ENCODE results near the gene UNC13D.

DNA sequence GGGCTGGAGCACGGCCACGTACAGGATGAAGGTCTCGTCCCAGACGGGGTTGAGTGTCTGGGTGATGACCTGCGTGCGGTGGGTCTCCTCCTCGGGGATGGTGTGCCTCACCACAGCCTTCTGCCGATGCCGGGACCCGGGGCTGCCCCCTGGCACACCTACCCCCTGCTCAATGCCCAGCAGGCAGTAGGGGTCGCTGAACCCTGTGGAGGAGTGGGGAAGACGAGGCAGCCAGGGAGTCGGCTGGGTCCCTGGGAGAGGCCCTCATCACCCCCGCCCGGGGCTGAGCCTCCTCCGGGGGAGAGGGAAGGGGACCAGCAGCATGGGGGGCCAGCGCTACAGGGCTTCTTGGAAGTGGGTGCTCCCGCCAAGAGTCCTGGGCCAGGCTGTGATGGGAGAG is 1.8 kb downstream of the UNC13D start:
- TF ChIP-seq, protein P1, sequence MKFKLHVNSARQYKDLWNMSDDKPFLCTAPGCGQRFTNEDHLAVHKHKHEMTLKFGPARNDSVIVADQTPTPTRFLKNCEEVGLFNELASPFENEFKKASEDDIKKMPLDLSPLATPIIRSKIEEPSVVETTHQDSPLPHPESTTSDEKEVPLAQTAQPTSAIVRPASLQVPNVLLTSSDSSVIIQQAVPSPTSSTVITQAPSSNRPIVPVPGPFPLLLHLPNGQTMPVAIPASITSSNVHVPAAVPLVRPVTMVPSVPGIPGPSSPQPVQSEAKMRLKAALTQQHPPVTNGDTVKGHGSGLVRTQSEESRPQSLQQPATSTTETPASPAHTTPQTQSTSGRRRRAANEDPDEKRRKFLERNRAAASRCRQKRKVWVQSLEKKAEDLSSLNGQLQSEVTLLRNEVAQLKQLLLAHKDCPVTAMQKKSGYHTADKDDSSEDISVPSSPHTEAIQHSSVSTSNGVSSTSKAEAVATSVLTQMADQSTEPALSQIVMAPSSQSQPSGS (tag by site-specific recombination; IDR thresholded peaks at IDR 0.05; ENCODE audit: low read depth): no peak
- no peak for TF ChIP-seq ZNF416 (tag by site-specific recombination; IDR thresholded peaks at IDR 0.05)
- TF ChIP-seq BCL11A (tag by site-specific recombination; IDR thresholded peaks at IDR 0.05; ENCODE audit: low read depth): no peak
- TF ChIP-seq, protein P2, sequence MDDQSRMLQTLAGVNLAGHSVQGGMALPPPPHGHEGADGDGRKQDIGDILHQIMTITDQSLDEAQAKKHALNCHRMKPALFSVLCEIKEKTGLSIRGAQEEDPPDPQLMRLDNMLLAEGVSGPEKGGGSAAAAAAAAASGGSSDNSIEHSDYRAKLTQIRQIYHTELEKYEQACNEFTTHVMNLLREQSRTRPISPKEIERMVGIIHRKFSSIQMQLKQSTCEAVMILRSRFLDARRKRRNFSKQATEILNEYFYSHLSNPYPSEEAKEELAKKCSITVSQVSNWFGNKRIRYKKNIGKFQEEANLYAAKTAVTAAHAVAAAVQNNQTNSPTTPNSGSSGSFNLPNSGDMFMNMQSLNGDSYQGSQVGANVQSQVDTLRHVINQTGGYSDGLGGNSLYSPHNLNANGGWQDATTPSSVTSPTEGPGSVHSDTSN (CRISPR knock-in tag; IDR thresholded peaks at IDR 0.05): no peak
- no peak for TF ChIP-seq ZNF24 (tag by site-specific recombination; IDR thresholded peaks at IDR 0.05)
- TF ChIP-seq, protein P3, sequence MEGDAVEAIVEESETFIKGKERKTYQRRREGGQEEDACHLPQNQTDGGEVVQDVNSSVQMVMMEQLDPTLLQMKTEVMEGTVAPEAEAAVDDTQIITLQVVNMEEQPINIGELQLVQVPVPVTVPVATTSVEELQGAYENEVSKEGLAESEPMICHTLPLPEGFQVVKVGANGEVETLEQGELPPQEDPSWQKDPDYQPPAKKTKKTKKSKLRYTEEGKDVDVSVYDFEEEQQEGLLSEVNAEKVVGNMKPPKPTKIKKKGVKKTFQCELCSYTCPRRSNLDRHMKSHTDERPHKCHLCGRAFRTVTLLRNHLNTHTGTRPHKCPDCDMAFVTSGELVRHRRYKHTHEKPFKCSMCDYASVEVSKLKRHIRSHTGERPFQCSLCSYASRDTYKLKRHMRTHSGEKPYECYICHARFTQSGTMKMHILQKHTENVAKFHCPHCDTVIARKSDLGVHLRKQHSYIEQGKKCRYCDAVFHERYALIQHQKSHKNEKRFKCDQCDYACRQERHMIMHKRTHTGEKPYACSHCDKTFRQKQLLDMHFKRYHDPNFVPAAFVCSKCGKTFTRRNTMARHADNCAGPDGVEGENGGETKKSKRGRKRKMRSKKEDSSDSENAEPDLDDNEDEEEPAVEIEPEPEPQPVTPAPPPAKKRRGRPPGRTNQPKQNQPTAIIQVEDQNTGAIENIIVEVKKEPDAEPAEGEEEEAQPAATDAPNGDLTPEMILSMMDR (tag by site-specific recombination; IDR thresholded peaks at IDR 0.05): no peak
- no peak for TF ChIP-seq ZEB2 (tag by site-specific recombination; IDR thresholded peaks at IDR 0.05)
- TF ChIP-seq, protein P4, sequence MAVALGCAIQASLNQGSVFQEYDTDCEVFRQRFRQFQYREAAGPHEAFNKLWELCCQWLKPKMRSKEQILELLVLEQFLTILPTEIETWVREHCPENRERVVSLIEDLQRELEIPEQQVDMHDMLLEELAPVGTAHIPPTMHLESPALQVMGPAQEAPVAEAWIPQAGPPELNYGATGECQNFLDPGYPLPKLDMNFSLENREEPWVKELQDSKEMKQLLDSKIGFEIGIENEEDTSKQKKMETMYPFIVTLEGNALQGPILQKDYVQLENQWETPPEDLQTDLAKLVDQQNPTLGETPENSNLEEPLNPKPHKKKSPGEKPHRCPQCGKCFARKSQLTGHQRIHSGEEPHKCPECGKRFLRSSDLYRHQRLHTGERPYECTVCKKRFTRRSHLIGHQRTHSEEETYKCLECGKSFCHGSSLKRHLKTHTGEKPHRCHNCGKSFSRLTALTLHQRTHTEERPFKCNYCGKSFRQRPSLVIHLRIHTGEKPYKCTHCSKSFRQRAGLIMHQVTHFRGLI (tag by site-specific recombination; IDR thresholded peaks at IDR 0.05): no peak
- TF ChIP-seq ZNF596 (tag by site-specific recombination; IDR thresholded peaks at IDR 0.05): no peak
- no peak for TF ChIP-seq TCF7L2 (IDR thresholded peaks at IDR 0.05; ENCODE audit: borderline replicate concordance, low read depth, low read length)
- no peak for TF ChIP-seq ZNF660 (tag by site-specific recombination; IDR thresholded peaks at IDR 0.05)
- TF ChIP-seq, protein P5, sequence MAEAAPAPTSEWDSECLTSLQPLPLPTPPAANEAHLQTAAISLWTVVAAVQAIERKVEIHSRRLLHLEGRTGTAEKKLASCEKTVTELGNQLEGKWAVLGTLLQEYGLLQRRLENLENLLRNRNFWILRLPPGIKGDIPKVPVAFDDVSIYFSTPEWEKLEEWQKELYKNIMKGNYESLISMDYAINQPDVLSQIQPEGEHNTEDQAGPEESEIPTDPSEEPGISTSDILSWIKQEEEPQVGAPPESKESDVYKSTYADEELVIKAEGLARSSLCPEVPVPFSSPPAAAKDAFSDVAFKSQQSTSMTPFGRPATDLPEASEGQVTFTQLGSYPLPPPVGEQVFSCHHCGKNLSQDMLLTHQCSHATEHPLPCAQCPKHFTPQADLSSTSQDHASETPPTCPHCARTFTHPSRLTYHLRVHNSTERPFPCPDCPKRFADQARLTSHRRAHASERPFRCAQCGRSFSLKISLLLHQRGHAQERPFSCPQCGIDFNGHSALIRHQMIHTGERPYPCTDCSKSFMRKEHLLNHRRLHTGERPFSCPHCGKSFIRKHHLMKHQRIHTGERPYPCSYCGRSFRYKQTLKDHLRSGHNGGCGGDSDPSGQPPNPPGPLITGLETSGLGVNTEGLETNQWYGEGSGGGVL (tag by site-specific recombination; IDR thresholded peaks at IDR 0.05): no peak
- no peak for TF ChIP-seq ZNF274 (IDR thresholded peaks at IDR 0.05; ENCODE audit: low read length)
- no peak for TF ChIP-seq ZNF274 (tag by site-specific recombination; IDR thresholded peaks at IDR 0.05; ENCODE audit: borderline replicate concordance)

Data from HEK293 (cell line).